Pancreas (tissue), 10 donors: Measurements from ENCODE around the gene COG1. TPM values are rescaled to one million over a fixed set of nuclear protein-coding genes. Genes with fewer than 3 reads are reported as not detected.

Experiments used
- ATAC-seq, 4 donors: fragments of 200-7000 bp; cut with Tn5 transposase; one replicate each; pipeline versions ENCODE4 v1.8.0 to v1.9.1; 2020; ENCODE audit warnings: mild to moderate bottlenecking in 4 of 4, moderate library complexity in 4 of 4
- DNase-seq, 6 donors: peaks; one replicate each; pipeline ENCODE4 v3.0.0-alpha.2; 2020
- FAIRE-seq: peaks from 2 replicates; lab custom pipeline; 2012; peaks lifted over from hg19 to GRCh38; lab: Jason Lieb, UNC
- H3K27ac ChIP-seq, 4 donors: fragments of 200-600 bp; sonication (generic); 1 replicate in 3 of 4; 2 replicates in 1 of 4; pipeline versions ENCODE4 v1.5.0 to v1.8.0; 2020
- H3K27me3 ChIP-seq, 4 donors: fragments of 200-600 bp; one replicate each; pipeline ENCODE4 v1.8.0; 2021
- H3K36me3 ChIP-seq, 3 donors: fragments of 200-600 bp; sonication (generic) in 1 of 3; one replicate each; pipeline versions ENCODE4 v1.5.0 to v1.8.0; 2020 to 2021
- H3K4me1 ChIP-seq, 3 donors: fragments of 200-600 bp; one replicate each; pipeline ENCODE4 v1.8.0; 2021
- H3K4me3 ChIP-seq, 4 donors: fragments of 200-600 bp; sonication (generic) in 2 of 4; one replicate each; pipeline versions ENCODE4 v1.5.0 to v1.8.0; 2020 to 2021
- H3K9me3 ChIP-seq, 4 donors: fragments of 200-600 bp; one replicate each; pipeline ENCODE4 v1.8.0; 2021
- WGBS, 2 donors: extraction: QIAGEN DNeasy Blood & Tissue Kit; methylation state at CpG; one replicate each; pipeline ENCODE4 v1.1.7; 2013; 5-methylcytosine and 5-hydroxymethylcytosine counted together
- intact Hi-C, 3 donors: fragments of 100-400 bp; cut with DNase I; formaldehyde crosslinking; loops; one replicate each; pipeline versions ENCODE4 v1.11.1 to v1.14.2; 2022
- polyA plus RNA-seq, 2 donors: library from polyadenylated mRNA; stranded (reverse); fragments of 200-250 nt; gene quantifications; one replicate each; pipeline ENCODE4 v1.2.3, GENCODE V29; 2013
- total RNA-seq, 6 donors: library from RNA; stranded (reverse); fragmentation: NEBNext Ultra II Directional in 4 of 6; extraction: Animal tissue kit (Norgen Biotek cat#: 25700) in 4 of 6; gene quantifications; one replicate each; pipeline versions ENCODE4 v1.2.1 to v1.2.4, GENCODE V29; 2021 to 2023
- TF ChIP-seq, protein P1 (sequence below), 4 donors: fragments of 200-600 bp; sonication (generic) in 3 of 4; IDR thresholded peaks; one replicate each; pipeline versions ENCODE4 v1.5.0 to v1.8.0; 2021; ENCODE audit warnings: antibody characterized with exemption in 4 of 4
- donor health status: healthy with polysubstance abuse.
- donor health status: DM: no; HTN: no; CAD: no; lungs with moderate emphysema.
- donor health status: DM: no; HTN: no; CAD: no.
- donor health status: control.
- donor health status: control.
- donor health status: Bipolar disorder and iron deficiency.
- donor health status: DM: yes; HTN: yes; CAD: no.
- donor health status: DM: no; HTN: no; CAD: no.
- donor health status: DM: no; HTN: no; CAD: no.
- donor health status: DM: yes; HTN: yes; CAD: no.

The COG1 gene
- total and polyA plus RNA-seq, 8 donors: 21.1 to 29.6 (median 25.5) TPM

DNA sequence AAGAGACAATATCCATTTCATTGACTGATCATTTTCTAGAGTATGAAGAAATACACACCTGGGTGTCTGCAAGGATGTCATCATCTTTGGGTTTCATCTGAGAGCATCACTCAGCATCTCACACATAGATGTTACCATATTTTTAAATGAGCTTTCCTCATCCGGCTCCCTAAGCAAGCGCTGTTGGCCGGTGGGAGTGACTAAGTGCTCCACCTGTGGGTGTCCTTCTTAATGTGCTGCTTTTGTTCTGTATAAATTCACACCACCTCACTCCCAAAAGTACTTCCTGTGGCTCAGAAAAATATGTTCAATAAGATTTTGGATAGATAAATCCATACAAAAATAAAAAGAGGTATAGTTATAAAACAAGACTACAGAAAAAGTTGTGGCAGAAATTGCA is 20.6 kb upstream of the COG1 start:
- TF ChIP-seq, protein P1, sequence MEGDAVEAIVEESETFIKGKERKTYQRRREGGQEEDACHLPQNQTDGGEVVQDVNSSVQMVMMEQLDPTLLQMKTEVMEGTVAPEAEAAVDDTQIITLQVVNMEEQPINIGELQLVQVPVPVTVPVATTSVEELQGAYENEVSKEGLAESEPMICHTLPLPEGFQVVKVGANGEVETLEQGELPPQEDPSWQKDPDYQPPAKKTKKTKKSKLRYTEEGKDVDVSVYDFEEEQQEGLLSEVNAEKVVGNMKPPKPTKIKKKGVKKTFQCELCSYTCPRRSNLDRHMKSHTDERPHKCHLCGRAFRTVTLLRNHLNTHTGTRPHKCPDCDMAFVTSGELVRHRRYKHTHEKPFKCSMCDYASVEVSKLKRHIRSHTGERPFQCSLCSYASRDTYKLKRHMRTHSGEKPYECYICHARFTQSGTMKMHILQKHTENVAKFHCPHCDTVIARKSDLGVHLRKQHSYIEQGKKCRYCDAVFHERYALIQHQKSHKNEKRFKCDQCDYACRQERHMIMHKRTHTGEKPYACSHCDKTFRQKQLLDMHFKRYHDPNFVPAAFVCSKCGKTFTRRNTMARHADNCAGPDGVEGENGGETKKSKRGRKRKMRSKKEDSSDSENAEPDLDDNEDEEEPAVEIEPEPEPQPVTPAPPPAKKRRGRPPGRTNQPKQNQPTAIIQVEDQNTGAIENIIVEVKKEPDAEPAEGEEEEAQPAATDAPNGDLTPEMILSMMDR (IDR thresholded peaks at IDR 0.05): no peak
- DNase-seq: no peak
- Histone ChIP-seq H3K27ac (no peak overlapping the region), H3K4me3 (no peak overlapping the region), H3K4me1 (no peaks in the 10 kb centered on the region), H3K9me3 (no peaks in the 10 kb centered on the region), H3K36me3 (no peaks in the 10 kb centered on the region), H3K27me3 (peaks cover 0 to 13% (median 0%) of the 10 kb centered on the region in 4 donors)
- intact Hi-C loops: no loop called here
- no peak for FAIRE-seq
- WGBS, 2 donors: 77 to 88% methylated on average over 3 of the region's 3 CpGs
- ATAC-seq: no peak

DNA sequence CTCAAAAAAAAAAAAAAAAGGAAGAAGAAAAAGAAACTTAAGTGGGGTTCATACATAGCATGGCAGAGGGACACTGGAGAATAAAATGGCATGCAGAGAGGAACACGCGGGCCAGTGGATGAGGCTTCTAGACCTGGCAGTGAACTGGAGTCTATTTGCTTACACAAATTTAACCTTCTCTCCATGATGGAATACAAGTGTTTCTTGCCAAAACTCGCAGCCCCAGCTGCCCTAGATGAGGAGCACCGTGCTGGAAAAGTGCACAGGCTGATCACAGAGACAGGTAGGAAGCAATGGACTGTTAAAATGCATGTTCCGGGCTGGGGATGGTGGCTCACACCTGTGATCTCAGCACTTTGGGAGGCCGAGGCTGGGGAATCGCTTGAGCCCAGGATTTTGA is 18.7 kb upstream of the COG1 start:
- no peak for FAIRE-seq

DNA sequence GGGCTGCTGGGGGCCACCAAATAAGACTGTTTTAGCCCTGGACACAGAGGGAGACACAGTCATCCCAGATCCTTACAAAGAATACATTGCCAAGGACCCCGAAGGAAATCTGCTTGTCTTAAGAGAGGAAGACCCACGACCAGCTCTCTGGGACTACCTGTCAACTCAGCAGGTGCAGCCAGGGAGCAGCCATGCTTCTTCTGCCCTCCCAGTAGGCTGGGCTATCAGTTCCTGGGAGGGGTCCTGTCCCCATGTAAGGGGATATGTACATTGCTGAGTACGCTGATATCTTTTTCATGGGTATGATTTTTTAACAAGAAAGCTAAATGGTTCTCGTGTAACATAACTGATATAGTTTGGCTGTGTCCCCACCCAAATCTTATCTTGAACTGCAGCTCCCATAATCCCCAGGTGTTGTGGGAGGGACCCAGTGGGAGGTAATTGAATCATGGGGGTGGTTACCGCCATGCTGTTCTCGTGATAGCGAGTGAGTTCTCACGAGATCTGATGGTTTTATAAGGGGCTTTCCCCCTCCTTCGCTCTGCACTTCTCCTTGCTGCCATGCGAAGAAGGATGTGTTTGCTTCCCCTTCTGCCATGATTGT is 16.8 kb upstream of the COG1 start:
- no peak for ATAC-seq
- 88 to 90% methylated on average over 10 of the region's 10 CpGs for WGBS, 2 donors
- intact Hi-C loops: no loop called here
- Histone ChIP-seq H3K36me3 (no peaks in the 10 kb centered on the region), H3K27me3 (no peaks in the 10 kb centered on the region), H3K27ac (no peak overlapping the region), H3K4me3 (no peak overlapping the region), H3K9me3 (no peaks in the 10 kb centered on the region), H3K4me1 (no peaks in the 10 kb centered on the region)
- DNase-seq: no peak
- TF ChIP-seq, protein P1 (IDR thresholded peaks at IDR 0.05): no peak
- no peak for FAIRE-seq

More for the DNA sequence above, 18.7 kb upstream of the COG1 start:
- 82 to 87% methylated on average over 7 of the region's 7 CpGs for WGBS, 2 donors
- ATAC-seq: no peak
- no peaks in the 10 kb centered on the region for H3K27me3 ChIP-seq
- H3K4me1 ChIP-seq: no peaks in the 10 kb centered on the region
- no peak overlapping the region for H3K27ac ChIP-seq
- no peak overlapping the region for H3K4me3 ChIP-seq
- no peaks in the 10 kb centered on the region for H3K36me3 ChIP-seq
- TF ChIP-seq, protein P1 (IDR thresholded peaks at IDR 0.05): no peak
- no peaks in the 10 kb centered on the region for H3K9me3 ChIP-seq
- no peak for DNase-seq
- intact Hi-C loops: no loop called here

DNA sequence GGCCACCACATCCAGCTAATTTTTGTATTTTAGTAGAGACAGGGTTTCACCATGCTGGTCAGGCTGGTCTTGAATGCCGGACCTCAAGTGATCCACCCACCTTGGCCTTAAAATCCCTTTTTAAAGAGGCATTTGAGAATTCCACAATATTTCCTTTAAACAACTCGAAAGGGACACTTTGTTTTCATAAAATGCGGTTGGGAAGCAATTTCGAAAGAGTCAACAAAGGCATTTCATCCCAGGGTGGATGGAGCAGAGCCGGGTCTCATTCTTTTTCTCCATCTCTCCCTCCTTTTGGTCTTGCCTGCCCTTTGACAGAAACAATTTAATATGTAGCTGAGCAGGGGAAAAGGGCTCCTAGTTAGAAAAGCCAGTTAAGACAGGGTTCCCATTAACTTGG is 13.5 kb upstream of the COG1 start:
- no peak overlapping the region for H3K4me3 ChIP-seq
- H3K9me3 ChIP-seq: no peaks in the 10 kb centered on the region
- WGBS, 2 donors: 83 to 89% methylated on average over 5 of the region's 5 CpGs
- H3K27me3 ChIP-seq: no peaks in the 10 kb centered on the region
- DNase-seq (no peak), FAIRE-seq (no peak), ATAC-seq (no peak)
- H3K4me1 ChIP-seq: peaks cover 0 to 5% (median 0%) of the 10 kb centered on the region in 3 donors
- H3K27ac ChIP-seq: no peak overlapping the region
- TF ChIP-seq, protein P1 (IDR thresholded peaks at IDR 0.05): no peak
- H3K36me3 ChIP-seq: no peaks in the 10 kb centered on the region
- intact Hi-C loops: no loop called here

DNA sequence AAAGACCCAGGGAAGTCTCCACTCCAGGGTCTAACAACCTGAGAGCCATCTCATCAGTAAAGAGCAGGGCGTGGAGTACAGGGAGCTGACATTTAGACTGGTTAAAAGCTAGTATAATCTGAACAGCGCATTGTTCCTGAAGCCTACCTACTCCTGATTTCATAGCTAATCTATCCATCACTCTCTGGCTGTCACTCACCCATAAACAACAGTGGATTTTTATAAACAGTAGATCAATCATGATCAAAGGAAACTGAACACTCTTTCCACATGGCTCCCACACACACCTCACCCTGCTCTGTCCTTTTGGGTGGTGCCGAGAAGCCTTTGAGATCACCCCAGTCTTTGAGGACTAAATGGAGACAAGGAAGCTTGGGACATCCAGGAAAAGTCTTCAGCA is 13.0 kb upstream of the COG1 start:
- intact Hi-C loops: no loop called here

More for the DNA sequence above, 13.0 kb upstream of the COG1 start:
- 62 to 70% methylated on average over 3 of the region's 3 CpGs for WGBS, 2 donors
- no peaks in the 10 kb centered on the region for H3K27me3 ChIP-seq
- peaks cover 0 to 5% (median 0%) of the 10 kb centered on the region in 3 donors for H3K4me1 ChIP-seq
- no peak for DNase-seq
- H3K36me3 ChIP-seq: no peaks in the 10 kb centered on the region
- FAIRE-seq: no peak
- ATAC-seq: no peak
- TF ChIP-seq, protein P1 (IDR thresholded peaks at IDR 0.05): no peak
- no peaks in the 10 kb centered on the region for H3K9me3 ChIP-seq
- no peak overlapping the region for H3K4me3 ChIP-seq
- H3K27ac ChIP-seq: no peak overlapping the region
